ENCODE results near the gene POLR1A. TPM values are rescaled to one million over a fixed set of nuclear protein-coding genes. Genes with fewer than 3 reads are reported as not detected.

The POLR1A gene
- total RNA-seq, 1 donor from 2014 or later = 12.8 TPM

DNA sequence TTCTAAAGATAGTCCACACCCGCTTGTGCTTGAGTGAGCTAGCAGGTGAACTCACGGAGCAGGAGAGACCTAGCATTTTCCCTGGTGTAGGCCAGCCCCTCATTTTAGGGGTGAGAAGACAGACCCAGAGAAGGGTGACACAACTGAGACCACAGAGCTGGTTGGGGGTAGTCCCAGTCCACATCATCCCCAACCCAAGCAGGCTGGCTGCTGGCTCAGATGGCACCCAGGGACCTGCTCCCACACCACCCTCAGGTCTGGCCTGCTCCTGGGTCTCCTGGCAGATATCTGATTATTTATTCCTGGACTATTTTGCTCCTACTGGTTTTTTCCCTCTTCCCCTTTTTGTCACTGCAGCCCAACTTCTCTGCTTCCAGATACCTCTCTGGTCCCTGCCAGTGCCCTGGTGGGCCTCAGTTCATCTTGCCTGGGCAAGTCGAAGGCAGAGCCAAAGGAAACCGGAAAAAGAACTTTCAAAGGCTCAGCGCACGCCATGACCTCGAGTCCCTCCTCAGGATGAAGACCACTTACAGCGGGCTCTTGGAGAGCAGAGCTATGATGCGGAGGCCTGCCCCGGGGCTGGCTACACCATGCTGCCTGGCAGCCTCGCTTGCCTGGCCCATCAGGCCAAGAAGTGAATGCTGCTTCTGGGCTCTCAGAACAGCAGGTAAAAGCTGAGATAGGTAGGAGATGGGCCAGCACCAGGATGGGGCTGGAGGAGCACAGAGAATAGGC is 72.7 kb downstream of the POLR1A start:
- ATAC-seq = no peak
- intact Hi-C loops (cut with DNase I) = no loop called here
- DNase-seq (ENCODE audit: missing footprints) = no peak

DNA sequence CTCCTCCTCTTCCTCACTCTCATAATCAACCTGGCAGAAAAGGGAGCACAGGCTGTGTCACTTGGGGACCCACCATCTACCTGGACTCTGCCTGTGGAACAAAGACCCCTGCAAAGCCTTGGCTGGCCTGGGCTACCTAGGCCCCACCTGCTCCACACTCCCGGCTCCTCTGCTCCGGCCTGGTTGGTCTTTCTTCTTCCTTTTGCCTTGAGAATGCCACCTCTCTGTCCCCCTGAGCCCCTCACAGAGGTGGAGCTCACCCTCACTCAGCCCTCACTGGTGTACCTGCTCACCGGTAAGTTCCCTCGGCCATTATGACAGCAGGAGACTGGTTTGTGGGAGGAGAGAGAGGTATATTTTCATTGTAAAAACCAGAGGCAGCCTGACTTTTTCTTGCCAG is 74.1 kb downstream of the POLR1A start:
- intact Hi-C loops (cut with DNase I) = no loop called here
- ATAC-seq (no peak), DNase-seq (ENCODE audit: missing footprints) (no peak)

DNA sequence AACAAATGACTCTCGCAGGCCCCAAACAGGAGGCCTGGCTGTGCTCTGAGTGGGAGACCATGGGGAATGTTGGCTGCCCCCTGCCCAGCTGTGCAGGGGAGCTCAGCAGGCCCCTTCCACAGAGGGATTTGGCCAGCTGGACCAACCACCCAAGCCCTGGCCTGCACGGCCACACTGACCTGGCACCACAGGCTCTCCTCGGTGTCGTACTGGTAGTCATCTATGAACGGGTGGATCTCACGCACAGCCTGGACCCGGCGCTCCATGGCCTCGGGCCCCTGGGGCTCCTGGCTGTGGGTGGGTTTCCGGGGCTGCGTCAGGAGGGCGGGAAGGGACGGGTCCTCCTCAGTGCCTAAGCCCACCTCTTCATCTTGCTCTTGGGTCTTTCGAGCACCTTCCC is 74.5 kb downstream of the POLR1A start:
- intact Hi-C loops (cut with DNase I) = no loop called here
- no peak for DNase-seq (ENCODE audit: missing footprints)
- ATAC-seq = no peak

DNA sequence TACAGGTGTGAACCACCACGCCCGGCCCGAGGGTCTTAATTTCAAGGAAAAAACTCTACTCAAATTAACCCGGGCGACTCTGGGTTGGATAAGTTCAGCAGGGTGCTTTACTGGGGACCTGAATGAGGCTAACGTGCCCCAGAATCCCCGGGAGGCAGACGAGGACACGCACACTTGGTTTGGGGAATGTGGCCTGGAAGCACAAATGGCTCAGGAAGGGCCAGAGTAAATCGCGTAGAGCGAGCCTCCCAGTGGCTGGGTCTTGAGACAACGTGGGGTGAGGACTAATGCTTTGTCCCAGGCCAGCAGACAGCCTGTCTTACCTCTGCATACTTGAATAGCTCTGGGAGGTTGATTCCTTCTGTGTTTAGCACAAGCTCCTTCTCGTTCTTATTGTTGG is 75.8 kb downstream of the POLR1A start:
- ATAC-seq (no peak), DNase-seq (ENCODE audit: missing footprints) (no peak)
- intact Hi-C loops (cut with DNase I) = no loop called here

DNA sequence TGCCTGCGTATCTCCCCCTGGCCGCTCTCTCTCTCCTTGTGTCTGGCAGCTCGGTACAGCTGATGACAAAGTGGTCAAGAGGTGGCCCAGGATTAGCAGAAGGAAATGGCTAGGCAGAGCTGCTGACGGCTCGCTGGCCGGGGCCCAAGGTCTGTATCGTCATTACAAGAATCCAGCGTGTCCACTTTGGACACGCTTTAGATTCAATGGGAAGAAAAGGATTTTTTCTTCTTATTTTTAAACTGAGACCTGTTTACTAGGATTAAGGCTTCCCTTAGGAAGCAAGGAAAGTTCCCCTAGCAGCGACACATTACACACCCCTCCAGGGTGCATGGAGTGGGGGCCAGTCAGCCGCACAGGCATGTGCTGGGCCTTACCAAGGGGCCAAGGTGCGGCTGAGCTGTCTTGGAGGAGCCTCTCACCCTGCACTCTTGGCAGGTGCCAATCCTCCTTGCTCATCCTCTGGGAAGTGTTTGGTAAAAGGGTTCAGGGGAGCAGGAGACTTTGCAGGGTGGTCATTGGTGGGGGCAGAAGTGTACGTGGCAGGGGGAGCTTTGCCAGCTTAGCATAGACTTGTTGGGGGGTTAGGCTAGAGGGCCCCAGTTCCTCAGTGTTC is 76.8 kb downstream of the POLR1A start:
- ATAC-seq (peak; percentile 97), DNase-seq (ENCODE audit: missing footprints) (peak; percentile 95)
- intact Hi-C loops (cut with DNase I) = no loop called here

DNA sequence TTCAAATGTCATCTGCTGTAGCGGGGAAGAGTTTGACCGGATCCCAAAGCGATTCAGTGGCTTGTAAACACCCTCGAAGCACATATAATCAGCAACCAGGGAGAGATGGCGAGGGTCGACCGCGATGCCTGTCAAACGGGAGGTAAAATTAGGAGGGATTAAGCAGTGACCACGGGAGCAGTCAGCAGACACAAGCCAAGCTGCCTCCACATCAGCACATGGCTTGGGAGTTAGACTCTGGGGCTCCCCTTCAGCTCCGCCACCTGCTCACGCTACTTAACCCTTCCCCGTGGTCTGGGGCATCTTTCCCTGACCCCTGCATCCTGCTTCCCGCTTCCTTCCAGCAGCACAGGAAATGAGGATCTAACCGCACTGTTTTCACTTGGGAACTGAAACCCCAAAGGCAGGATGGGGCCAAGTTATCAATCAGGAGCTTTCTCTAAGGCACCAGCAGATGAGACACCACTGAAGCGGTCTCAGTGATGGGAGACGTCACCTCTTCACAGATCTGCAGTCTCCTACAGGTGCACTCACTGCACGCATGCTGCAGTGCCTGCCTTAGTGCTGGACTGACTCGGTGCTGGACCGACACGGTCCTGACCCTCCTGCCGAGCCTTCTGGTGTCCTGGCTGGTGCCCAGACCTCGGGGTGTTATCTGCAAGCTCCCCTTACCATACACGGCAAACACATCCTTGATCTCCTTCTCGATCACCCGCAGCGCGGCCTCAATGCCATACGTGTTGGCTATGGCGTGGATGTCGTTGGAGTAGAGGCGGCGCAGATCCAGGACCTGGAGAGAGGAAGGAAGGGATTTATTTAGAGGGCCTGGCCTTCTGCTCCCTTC is 77.5 kb downstream of the POLR1A start:
- DNase-seq (ENCODE audit: missing footprints) (no peak), ATAC-seq (peak; percentile 25)
- intact Hi-C loops (cut with DNase I) = no loop called here

DNA sequence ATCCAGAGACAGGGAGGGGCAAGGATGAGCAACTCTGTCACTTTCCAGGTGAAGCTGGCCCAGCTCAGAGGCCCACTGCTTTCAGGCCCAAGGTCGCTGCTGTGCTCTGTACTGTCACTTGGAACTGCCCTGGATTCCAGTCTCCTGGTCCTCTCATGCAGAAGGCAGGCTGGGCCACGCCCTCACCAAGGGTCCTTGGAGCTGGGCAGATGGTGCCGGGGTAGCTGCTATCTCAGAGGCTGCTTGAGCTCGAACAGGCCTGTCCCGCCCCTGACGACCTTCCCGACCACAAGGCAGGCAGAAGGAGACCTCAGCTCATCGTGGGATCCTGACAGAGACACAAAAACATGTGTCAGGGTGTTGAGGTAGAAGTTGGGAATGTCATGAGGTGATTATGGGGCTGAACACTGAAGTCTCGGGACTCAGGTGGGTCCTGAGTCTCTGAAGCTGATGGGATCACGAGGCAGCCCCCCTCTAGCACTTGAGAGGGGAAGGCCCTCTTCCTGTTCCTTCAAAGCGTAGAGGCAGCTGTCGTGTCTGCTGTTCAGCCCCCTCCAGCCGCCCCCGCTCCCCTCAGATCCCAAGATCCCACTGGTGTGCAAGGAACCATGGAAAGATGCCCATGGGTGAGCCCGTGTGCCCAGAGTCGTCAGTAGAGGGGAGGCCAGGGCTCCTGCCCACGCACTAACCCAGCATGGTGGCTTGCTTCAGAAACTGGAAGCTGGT is 78.3 kb downstream of the POLR1A start:
- no peak for ATAC-seq
- intact Hi-C loops (cut with DNase I) = no loop called here
- no peak for DNase-seq (ENCODE audit: missing footprints)

DNA sequence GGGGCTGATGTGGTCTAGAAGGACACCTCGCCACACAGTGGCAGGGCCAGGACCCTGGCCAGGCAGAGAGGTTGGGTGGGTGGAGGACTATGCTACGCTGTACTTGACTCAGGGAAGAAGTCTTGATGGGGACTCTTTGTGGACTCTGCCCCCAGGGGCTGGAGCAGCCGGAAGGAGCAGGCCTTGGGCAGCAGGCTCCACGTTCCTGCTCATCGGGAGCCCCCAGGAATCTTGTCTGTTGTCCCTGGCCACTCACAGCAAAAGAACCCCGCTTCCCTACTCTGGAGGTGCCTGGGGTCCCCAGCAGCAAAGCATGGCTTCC is 79.0 kb downstream of the POLR1A start:
- no peak for ATAC-seq
- intact Hi-C loops (cut with DNase I) = no loop called here
- DNase-seq (ENCODE audit: missing footprints) = no peak

DNA sequence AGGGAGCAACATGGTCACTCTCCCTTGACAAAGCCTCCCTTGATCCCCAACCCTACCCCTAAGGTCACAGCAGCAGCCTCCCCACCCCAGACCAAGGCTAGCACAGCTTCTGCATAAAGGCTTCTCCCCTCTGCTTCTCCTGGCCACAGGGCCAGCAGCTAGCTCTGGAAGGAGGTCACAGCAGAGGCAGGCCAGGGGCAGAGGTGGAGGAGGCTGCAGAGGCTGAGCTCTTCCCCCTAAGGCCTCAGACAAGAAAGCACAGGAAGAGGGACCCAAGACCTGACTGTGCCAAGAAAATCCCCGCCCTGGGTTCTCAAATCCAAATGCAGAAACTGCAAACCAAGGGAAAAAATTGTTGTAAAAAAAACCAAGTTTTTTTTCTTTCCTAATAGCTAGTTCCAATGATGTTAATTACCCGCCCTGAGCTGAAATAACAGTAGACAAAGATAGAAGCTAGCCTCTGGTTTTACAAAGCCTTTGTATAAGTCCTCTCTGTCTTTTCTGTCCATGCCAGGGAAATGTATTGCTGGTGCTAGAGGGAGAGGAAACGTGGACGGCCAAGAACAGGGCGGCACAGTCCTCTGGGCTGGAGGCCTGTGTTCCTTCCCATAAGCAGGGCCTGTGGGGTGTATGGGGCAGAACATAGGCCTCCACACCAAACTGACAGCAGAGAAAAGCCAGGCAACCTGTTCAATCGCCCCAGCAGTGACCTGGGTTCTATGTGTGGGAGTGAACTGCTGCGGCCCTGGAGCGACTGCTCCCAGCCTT is 79.5 kb downstream of the POLR1A start:
- no peak for ATAC-seq
- intact Hi-C loops (cut with DNase I) = no loop called here
- DNase-seq (ENCODE audit: missing footprints) = no peak

DNA sequence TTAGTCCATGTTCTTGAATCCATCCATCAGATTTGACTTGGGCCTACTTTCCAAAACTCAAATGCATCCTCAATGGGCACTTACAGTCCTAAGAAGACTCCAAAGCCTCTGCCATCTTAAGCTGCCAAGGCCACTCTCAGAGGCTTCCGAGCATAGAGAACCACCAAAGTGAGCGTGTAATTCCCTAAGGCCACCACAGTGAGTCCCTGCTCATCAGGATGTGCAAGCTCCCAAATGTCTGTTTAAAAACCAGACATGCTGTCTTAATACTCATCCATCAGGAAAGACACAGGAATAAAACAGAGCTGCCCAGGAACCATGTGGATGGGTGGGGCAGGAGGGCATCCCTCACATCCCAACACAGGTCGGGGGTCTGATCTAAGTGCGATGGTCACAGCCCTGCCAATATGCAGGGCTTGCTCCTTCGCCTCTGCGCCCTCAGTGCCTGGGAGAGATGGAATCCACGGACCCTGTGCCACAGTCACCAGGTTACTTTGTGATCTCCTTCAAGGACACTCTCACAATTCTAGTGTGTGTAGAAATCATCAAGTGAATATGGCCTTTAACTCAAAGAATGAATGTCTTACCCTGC is 80.4 kb downstream of the POLR1A start:
- intact Hi-C loops (cut with DNase I) = no loop called here
- ATAC-seq (no peak), DNase-seq (ENCODE audit: missing footprints) (no peak)

DNA sequence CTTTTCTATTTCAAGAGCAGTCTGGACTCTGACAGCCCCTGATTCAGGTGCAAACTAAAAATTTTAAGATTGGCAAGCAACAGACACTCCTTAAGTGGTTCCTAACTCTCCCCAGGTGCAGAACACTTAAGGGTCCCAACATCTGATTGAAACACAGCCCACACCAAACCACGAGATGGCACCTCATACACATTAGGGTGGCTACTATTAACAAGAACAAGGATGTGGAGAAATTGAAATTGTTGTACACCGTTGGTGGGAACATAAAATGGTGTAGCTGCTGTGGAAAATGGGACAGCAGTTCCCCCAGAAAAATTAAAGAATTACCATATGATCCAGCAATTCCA is 82.3 kb downstream of the POLR1A start:
- no peak for ATAC-seq
- DNase-seq (ENCODE audit: missing footprints) = no peak
- intact Hi-C loops (cut with DNase I) = no loop called here

DNA sequence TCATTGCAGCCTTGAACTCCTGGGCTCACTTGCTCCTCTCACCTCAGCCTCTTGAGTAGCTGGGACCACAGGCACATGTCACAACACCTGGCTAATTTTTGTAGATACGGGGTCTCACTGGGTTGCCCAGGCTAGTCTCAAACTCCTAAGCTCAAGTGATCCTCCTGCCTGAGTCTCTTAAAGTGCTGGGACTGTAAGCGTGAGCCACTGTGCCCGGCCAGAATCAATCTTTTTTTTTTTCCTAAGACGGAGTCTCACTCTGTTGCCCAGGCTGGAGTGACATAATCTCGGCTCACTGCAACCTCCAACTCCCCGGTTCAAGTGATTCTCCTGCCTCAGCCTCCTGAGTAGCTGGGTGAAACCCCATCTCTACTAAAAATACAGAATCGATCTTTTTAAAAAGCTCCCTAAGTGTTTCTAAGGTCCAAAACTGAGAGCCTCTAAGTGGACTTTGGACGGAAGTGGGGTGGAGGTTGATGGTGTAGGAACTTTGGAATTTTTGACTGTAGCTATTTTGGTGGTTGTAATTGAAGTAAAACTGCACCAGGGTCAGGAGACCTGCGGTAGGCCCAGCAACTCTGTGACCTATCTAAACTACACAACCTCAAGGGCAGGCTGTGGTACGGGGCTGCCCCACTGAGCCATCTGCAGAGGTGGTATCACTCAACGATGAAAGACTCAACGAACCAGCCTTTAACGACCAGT is 82.9 kb downstream of the POLR1A start:
- intact Hi-C loops (cut with DNase I) = no loop called here
- DNase-seq (ENCODE audit: missing footprints) (no peak), ATAC-seq (no peak)

DNA sequence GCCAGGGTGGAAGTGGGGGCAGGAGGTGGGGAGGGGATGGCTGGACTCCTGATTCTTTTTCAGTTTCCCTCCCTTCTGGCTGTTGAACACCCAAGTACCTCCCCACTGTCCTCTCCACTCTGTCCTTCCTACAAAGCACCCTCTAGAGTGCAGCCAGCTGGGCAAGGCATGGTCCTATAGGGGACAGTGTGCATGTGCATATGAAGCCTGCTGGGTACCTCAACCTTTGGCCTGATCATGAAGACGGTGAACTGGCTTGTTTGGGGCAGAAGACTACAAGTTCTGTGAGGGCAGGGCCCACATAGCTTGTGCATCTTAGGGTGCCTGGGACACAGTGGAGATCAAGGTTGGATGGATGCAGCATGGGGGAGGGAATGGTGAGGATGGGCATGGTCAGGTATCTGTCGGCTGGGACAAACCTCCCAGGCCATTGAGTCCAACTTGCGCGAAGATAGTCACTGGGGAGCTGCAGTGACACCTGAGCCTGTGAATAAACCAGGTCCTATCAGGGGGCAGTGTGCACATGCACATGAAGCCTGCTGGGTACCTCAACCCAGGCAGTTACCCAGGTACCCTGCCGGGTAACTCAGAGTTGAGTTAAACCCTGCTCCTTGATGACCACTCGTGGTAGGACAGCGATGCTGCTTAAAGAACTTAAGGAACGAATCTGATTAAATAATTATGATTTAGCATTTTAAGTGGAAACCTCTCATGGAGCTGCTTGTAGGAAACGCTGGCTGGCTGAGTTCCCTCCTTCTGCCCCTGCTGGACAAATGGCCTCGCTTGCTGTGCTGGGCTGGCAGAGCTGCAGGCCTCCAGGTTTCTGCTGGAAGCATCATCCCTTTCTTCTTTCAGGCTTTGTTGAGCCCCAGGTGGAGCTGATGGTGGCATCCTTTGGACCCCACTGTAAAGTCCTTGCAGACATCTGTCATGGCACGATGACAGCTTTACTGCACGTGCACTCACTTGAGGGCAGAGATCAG is 84.0 kb downstream of the POLR1A start:
- intact Hi-C loops (cut with DNase I) = no loop called here
- DNase-seq (ENCODE audit: missing footprints) (no peak), ATAC-seq (peak; percentile 17)

DNA sequence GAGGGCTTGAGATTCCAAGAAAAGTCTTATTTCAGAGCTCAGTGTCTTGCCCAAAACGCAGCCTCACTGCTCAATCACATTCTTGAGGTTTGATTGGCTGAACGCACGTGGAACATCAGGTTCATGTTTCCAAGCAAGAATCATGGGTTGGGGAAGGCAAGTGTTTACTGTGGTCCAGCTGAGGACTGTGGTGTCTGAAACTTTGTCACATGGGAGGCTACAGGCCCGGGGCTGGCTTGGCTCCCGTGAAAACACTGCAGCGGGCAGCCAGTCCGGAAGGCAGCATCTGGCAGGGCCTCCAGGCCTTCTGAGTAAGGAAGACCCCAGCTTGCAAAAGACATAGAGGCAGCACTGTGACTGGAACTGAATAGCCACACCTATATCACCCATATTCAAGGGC is 84.7 kb downstream of the POLR1A start:
- DNase-seq (ENCODE audit: missing footprints) (no peak), ATAC-seq (peak; percentile 78)
- intact Hi-C loops (cut with DNase I) = no loop called here

DNA sequence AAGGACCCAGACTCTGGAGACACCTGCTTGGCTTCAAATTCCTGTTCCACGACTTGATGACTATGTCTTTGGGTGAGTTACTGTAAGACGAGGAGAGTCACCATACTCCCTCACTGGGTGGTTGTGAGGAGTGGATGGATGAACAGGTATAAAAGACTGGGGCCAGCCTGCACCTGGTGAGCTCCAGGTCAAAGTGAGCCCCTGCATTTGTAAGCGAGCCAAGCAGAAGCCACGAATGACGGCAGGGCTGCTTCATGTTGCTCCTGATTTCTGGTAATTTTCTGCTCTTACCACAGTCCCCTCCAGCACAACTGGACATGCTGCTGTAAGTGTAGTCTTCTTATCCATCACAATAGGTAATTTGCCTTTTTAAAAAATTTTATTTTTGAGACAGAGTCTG is 86.6 kb downstream of the POLR1A start:
- intact Hi-C loops (cut with DNase I) = no loop called here
- ATAC-seq = no peak
- no peak for DNase-seq (ENCODE audit: missing footprints)

DNA sequence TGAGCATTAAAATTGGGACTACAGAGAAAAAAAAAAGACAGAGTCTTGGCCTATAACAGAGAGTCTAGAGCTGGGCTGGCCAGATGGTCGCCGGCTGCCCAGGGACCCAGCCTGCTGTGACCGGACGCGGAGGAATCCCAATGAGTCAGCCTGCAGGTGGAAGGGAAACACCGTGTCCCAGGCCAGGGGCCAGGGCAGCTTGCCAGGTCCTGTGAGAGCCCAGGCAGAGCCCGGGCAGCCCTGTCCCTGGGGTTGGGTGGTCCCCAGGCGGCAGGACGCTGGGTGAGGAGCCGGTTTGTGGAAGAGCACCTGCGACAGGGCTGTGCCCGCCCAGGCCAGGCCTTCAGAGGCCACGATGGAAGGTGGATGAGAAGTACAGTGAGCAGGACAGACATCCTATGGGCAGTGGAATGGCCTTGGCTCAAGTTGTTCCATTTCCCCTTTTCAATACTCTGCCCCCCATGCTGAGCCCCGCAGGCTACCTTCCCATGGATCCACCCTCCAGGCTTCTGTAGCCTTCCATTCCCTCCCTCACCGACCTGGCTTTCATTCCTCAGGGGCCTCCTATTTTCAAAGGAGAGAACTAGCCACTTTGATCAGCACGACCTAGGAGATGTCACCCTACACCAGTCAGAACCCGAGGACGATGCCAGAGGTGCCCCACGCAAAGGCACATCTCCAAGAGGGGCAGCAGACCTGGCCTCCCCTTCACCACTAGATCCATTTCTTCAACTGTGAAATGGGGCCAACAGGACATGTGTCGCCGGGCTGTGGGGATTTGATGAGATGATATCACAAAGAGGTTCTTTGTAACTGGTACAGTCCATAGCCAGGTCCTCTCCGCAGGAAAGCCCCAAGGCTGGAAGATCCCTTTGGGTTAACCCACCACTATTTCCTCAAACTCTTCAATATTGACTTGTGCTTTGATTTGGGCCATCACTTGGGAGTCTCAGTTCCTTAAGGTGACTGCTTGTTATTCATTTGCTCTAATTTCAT is 87.5 kb downstream of the POLR1A start:
- intact Hi-C loops (cut with DNase I) = no loop called here
- ATAC-seq (no peak), DNase-seq (ENCODE audit: missing footprints) (no peak)

Measured in Right ventricle myocardium inferior (tissue), 1 donor.